Breast epithelium (tissue), 4 donors: ENCODE measurements around the gene ATP8B1. TPM values are rescaled to one million over a fixed set of nuclear protein-coding genes. Genes with fewer than 3 reads are reported as not detected.
"Not testable (repeated sequence)": the region's sequence is repeated elsewhere in the genome, so short reads cannot be mapped to it uniquely, and the experiment has no call there.

Experiments used
- DNase-seq, 2 donors: peaks; one replicate each; pipeline ENCODE4 v3.0.0-alpha.2; 2019; ENCODE audit warnings: low spot score in 2 of 2
- H3K27ac ChIP-seq, 2 donors: fragments of 200-600 bp; sonication (generic) in 1 of 2; one replicate each; pipeline ENCODE4 v1.5.1; 2016 to 2019; ENCODE audit warnings: mild to moderate bottlenecking in 1 of 2
- H3K27me3 ChIP-seq, 2 donors: fragments of 200-600 bp; sonication (generic) in 1 of 2; one replicate each; pipeline versions ENCODE4 v1.5.1 to v1.6.0; 2017 to 2019; ENCODE audit warnings: control low read depth in 1 of 2, mild to moderate bottlenecking in 1 of 2
- H3K36me3 ChIP-seq: fragments of 200-600 bp; one replicate; pipeline ENCODE4 v1.5.1; 2019
- H3K4me1 ChIP-seq, 2 donors: fragments of 200-600 bp; sonication (generic); one replicate each; pipeline ENCODE4 v1.5.1; 2016 to 2019; ENCODE audit warnings: control low read depth in 1 of 2
- H3K4me3 ChIP-seq, 3 donors: fragments of 200-600 bp; sonication (generic); 1 replicate in 2 of 3; 2 replicates in 1 of 3; pipeline ENCODE4 v1.5.1; 2016 to 2019; ENCODE audit warnings: mild to moderate bottlenecking in 3 of 3, moderate library complexity in 2 of 3
- H3K9me3 ChIP-seq, 2 donors: fragments of 200-600 bp; sonication (generic) in 1 of 2; one replicate each; pipeline ENCODE4 v1.5.1; 2016 to 2019; ENCODE audit warnings: control low read depth in 1 of 2
- POLR2A ChIP-seq: fragments of 450-650 bp; IDR thresholded peaks from one replicate; pipeline ENCODE4 v1.6.1; 2016; ENCODE audit warnings: antibody characterized with exemption, mild to moderate bottlenecking, moderate library complexity
- POLR2AphosphoS5 ChIP-seq, 3 donors: sonication (generic); formaldehyde crosslinking; IDR thresholded peaks; one replicate each; pipeline ENCODE4 v1.6.1; 2017; ENCODE audit warnings: antibody characterized with exemption in 3 of 3
- intact Hi-C: fragments of 100-400 bp; cut with DNase I; formaldehyde crosslinking; loops from one replicate; pipeline ENCODE4 v1.15.1; 2023; ENCODE audit warnings: low total_unique reads
- total RNA-seq, 3 donors: library from RNA; depleted of rRNA; stranded (reverse); fragments of >200 nt; gene quantifications; one replicate each; pipeline ENCODE4 v1.1.0, GENCODE V29; 2016
- TF ChIP-seq, protein P1 (sequence below), 3 donors: fragments of 450-650 bp; IDR thresholded peaks; one replicate each; pipeline ENCODE4 v1.5.1; 2016 to 2017; ENCODE audit warnings: antibody characterized with exemption in 3 of 3, mild to moderate bottlenecking in 3 of 3, moderate library complexity in 3 of 3

The ATP8B1 gene
- total RNA-seq: 10 to 100 TPM in 2 of 3 donors, 1 to 10 TPM in 1; 5.1 to 45.1 (median 41.3) TPM

DNA sequence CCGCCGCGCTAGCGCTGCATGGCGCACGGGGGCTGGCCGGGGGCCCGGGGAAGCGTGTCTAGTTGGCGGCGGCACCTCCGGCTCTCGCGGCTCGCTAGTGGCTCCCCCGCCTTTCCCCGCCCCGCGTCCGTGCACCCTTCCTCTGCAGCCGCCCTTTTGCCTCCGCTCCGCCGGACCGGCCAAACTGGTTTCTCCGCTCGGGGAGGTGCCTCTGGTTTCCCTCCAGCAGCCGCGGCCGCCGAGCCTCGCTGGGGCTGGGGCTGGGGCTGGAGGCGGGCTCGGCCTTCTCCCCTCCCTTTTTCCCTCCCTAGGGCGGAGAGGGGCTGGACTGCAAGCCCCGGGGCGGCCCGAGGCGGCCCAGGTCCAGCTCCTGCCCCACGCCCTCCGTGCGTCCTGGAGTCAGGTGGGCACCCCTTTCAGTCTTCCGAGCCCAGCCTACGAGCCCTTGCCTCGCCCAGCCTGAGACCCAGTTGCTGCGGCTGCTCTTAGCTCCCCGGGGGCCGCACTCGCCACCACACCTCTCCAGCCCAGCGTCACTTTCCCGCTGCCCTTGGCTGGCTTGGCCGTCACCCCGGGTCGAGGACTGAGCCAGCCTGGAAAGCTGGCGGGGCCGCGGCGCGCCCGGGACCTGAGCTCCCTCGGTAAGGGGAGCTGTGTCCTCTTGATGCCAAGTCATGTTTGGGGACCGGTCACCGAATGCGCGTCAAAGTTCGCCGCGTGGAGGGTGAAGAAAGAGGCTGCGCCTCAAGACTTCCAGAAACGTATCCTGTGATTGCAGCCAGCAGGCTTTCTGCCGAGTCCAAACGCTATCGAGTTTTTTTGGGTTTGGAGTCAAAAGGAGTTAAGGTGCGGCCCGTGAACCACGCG, at the start of gene ATP8B1:
ATP8B1 (minus strand) TSS at position 213 of the 867 bp plus-strand sequence. CDS start 71,508 bp downstream, outside the sequence.
- peak within 1 kb of the TSS; percentile 76 to 89 (median 84) for H3K4me3 ChIP-seq
- intact Hi-C loops: loop anchor here (10.0 kb wide), 1 partner anchor 69 kb away; no protein-coding TSS in a partner anchor
- peak within 1 kb of the TSS; percentile 92 to 95 for H3K27ac ChIP-seq
- no peaks in the 10 kb centered on the region for H3K27me3 ChIP-seq
- H3K4me1 ChIP-seq: no peaks in the 10 kb centered on the region
- no peaks in the 10 kb centered on the region for H3K36me3 ChIP-seq
- no peaks in the 10 kb centered on the region for H3K9me3 ChIP-seq
- DNase-seq: peak; percentile 87 to 97
- TF ChIP-seq, protein P1, sequence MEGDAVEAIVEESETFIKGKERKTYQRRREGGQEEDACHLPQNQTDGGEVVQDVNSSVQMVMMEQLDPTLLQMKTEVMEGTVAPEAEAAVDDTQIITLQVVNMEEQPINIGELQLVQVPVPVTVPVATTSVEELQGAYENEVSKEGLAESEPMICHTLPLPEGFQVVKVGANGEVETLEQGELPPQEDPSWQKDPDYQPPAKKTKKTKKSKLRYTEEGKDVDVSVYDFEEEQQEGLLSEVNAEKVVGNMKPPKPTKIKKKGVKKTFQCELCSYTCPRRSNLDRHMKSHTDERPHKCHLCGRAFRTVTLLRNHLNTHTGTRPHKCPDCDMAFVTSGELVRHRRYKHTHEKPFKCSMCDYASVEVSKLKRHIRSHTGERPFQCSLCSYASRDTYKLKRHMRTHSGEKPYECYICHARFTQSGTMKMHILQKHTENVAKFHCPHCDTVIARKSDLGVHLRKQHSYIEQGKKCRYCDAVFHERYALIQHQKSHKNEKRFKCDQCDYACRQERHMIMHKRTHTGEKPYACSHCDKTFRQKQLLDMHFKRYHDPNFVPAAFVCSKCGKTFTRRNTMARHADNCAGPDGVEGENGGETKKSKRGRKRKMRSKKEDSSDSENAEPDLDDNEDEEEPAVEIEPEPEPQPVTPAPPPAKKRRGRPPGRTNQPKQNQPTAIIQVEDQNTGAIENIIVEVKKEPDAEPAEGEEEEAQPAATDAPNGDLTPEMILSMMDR (IDR thresholded peaks at IDR 0.05): no peak
- TF ChIP-seq POLR2AphosphoS5 (IDR thresholded peaks at IDR 0.05): peak in 2 of 3 donors; percentile 37 to 53
- peak; percentile 57 for TF ChIP-seq POLR2A

DNA sequence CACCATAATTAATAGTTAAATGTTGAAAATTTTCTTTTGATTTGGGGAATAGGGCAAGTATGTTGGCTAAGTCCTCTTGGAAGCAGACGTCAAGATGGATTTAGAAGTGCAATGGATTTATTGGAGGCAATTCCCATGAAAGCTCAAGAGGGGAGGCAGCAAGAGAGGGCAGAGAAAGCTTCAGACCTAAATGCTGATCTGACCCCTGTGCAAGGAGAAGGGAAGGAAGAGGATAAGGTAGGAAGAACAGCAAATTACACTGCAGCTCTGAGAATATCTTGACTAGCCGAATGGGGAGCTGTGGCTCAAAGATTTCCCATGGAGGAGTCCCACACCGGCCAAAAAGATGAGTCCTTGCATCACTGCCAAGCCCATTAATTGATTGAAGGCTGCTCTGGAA, 46.9 kb upstream of the ATP8B1 start:
- Histone ChIP-seq H3K4me1 (no peaks in the 10 kb centered on the region), H3K9me3 (no peaks in the 10 kb centered on the region), H3K4me3 (no peak overlapping the region), H3K27ac (no peak overlapping the region), H3K27me3 (no peaks in the 10 kb centered on the region), H3K36me3 (no peaks in the 10 kb centered on the region)
- intact Hi-C loops: no loop called here
- TF ChIP-seq, protein P1 (IDR thresholded peaks at IDR 0.05): no peak
- TF ChIP-seq POLR2AphosphoS5 (IDR thresholded peaks at IDR 0.05) (no peak), POLR2A (no peak)
- DNase-seq: no peak

DNA sequence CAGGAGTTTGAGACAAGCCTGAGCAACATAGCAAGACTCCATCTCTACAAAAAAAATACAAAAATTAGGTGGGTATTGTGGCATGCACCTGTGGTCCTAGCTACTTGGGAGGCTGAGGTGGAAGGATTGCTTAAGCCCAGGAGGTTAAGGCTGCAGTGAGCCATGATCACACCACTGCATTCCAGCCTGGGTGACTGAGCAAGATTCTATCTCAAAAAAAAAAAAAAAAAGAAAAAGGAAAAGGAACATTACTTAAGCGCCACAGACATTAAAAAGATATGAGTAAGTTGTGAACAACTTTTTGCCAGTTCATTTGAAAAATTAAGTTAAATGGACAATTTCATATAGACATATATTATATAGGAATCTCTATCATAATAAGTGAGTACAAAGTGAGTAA, 45.3 kb upstream of the ATP8B1 start:
- intact Hi-C loops, H3K27me3 ChIP-seq, H3K4me1 ChIP-seq, H3K36me3 ChIP-seq, DNase-seq, H3K9me3 ChIP-seq, H3K27ac ChIP-seq, H3K4me3 ChIP-seq: not testable (repeated sequence)

DNA sequence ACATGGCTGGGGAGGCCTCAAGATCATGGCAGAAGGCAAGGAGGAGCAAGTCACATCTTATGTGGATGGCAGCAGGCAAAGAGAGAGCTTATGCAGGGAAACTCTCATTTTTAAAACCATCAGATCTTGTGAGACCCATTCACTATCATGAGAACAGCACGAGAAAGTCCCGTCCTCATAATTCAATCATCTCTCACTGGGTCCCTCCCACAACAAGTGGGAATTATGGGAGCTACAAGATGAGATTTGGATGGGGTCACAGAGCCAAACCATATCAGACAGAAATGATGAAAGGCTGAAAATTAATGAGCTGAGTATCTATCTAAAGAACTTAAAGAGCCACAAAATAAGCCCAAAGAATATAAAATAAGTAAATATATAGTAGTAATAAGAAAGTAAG, 44.3 kb upstream of the ATP8B1 start:
- H3K4me1 ChIP-seq, H3K27ac ChIP-seq, H3K36me3 ChIP-seq, H3K27me3 ChIP-seq, H3K4me3 ChIP-seq, intact Hi-C loops, H3K9me3 ChIP-seq, DNase-seq: not testable (repeated sequence)

DNA sequence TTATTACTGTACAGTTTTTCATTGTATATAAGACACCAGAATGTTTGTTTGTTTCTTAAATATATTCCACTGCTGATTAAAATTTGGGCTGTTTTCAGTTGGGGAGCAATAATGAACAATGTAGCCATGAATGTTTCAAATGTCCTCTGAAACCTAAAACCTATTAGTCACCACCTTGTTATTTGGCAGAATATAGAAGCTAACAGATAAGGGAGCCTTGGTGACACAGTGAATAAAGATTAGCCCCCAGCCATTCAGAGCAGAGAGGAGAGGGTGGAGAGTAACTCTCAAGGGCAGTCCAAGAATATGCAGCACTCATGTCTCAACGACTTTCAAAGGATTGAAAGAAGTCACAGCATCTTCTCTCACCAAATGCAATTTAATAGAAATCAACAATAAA, 43.1 kb upstream of the ATP8B1 start:
- intact Hi-C loops: no loop called here
- DNase-seq: no peak
- TF ChIP-seq, protein P1 (IDR thresholded peaks at IDR 0.05): no peak
- Histone ChIP-seq H3K9me3 (no peaks in the 10 kb centered on the region), H3K36me3 (no peaks in the 10 kb centered on the region), H3K4me3 (no peak overlapping the region), H3K27ac (no peak overlapping the region), H3K4me1 (no peaks in the 10 kb centered on the region), H3K27me3 (no peaks in the 10 kb centered on the region)

DNA sequence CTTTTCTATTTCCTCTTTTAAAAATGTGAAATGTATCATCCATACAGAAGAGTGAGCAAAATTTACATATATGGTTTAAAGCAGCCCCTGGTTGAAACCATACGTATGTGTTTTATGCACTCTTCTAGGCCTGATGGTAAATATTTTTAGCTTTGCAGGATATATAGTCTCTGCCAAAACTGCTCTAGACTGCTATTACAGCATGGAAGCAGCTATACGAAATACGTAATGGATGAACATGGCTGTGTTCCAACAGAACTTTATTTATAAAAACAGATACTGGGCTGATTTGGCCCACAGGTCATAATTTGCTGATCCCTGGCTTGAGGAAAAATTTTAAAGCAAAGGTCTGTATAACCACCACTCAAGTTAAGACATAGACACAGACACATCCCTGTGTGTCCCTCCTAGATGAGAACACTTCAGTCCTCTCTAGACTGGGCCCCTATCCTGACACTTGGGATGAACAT, 42.5 kb upstream of the ATP8B1 start:
- intact Hi-C loops: no loop called here
- TF ChIP-seq POLR2AphosphoS5 (IDR thresholded peaks at IDR 0.05): no peak
- H3K4me1 ChIP-seq: no peaks in the 10 kb centered on the region
- no peaks in the 10 kb centered on the region for H3K27me3 ChIP-seq
- H3K27ac ChIP-seq: no peak overlapping the region
- H3K36me3 ChIP-seq: no peaks in the 10 kb centered on the region
- H3K9me3 ChIP-seq: no peaks in the 10 kb centered on the region
- no peak overlapping the region for H3K4me3 ChIP-seq
- no peak for DNase-seq
